Measurements from ENCODE around the gene SBF2. TPM values are rescaled to one million over a fixed set of nuclear protein-coding genes. Genes with fewer than 3 reads are reported as not detected.

Gene SBF2
- total RNA-seq, 1 donor from 2014 or later: 34.5 TPM

DNA sequence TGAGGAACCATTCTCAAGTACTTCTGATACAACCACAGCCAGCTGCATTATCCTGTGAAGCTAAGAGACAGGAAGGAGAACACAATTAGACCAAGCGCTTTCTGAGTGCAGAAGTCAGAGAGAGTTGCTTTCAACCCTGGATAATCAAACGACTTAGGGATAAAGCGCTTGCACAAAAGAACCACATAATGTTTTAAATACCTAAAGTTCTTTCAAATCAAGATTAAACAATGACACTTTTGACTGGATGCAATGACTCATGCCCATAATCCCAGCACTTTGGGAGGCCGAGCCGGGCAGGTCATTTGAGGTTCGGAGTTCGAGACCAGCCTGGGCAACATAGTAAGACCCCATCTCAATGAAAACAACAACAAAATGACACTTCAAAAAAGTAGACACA, 485.1 kb downstream of the SBF2 start:
- DNase-seq (ENCODE audit: low spot score in 2 of 2): no peak
- Histone ChIP-seq H3K4me3 (no peak overlapping the region), H3K27ac (no peak overlapping the region), H3K4me1 (peaks cover 2 to 6% of the 10 kb centered on the region in 2 donors), H3K27me3 (no peaks in the 10 kb centered on the region), H3K9me3 (no peaks in the 10 kb centered on the region), H3K36me3 (peaks cover 14 to 31% of the 10 kb centered on the region in 2 donors)
- intact Hi-C loops (cut with DNase I): no loop called here
- no peak for TF ChIP-seq CTCF (IDR thresholded peaks at IDR 0.05)

DNA sequence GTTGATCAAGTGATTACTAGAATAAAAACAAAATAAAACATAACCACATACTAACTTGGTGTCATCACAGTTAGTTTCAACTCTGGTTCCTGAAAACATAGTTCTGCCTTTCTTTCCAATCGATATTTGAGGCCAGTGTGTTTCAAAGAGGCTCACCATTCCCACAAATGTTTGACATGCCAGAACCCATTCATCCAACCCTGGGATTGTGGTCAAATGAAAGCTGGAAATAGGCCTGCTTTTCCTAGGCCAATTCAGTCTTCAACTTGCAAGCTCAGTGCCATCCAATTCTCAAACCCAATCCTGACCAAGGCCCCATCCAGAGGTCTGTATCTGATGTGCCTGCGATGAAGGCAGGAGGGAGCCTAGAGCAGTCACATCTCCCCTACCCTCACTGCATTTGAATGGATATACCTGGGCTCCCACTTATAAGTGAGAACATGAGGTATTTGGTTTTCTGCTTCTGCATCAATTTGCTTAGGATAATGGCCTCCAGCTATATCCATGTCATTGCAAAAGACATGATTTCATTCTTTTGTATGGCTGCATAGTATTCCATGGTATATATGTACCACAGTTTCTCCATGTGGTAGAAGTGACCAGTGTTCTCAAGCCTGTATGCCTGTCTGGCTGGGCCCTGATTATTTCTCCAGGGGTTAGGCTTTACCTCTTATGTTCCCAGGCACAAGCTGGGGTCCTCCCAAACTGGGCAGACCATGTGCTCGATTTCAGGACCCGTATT, 486.9 kb downstream of the SBF2 start:
- no peak for TF ChIP-seq CTCF (IDR thresholded peaks at IDR 0.05)
- Histone ChIP-seq H3K27me3 (no peaks in the 10 kb centered on the region), H3K27ac (no peak overlapping the region), H3K9me3 (no peaks in the 10 kb centered on the region), H3K36me3 (peaks cover 14 to 26% of the 10 kb centered on the region in 2 donors), H3K4me3 (no peak overlapping the region), H3K4me1 (peaks cover 3 to 17% of the 10 kb centered on the region in 2 donors)
- intact Hi-C loops (cut with DNase I): no loop called here
- DNase-seq (ENCODE audit: low spot score in 2 of 2): no peak

GRCh38 chr11:9804419-9804902, 489.6 kb downstream of the SBF2 start:
- Histone ChIP-seq H3K27me3 (no peaks in the 10 kb centered on the region), H3K9me3 (no peaks in the 10 kb centered on the region), H3K4me1 (peaks cover 3 to 32% of the 10 kb centered on the region in 2 donors), H3K27ac (peak overlapping the region; percentile 52 to 76), H3K36me3 (peaks cover 10 to 16% of the 10 kb centered on the region in 2 donors), H3K4me3 (no peak overlapping the region)
- TF ChIP-seq CTCF (IDR thresholded peaks at IDR 0.05): no peak
- DNase-seq (ENCODE audit: low spot score in 2 of 2): no peak
- intact Hi-C loops (cut with DNase I): no loop called here

DNA sequence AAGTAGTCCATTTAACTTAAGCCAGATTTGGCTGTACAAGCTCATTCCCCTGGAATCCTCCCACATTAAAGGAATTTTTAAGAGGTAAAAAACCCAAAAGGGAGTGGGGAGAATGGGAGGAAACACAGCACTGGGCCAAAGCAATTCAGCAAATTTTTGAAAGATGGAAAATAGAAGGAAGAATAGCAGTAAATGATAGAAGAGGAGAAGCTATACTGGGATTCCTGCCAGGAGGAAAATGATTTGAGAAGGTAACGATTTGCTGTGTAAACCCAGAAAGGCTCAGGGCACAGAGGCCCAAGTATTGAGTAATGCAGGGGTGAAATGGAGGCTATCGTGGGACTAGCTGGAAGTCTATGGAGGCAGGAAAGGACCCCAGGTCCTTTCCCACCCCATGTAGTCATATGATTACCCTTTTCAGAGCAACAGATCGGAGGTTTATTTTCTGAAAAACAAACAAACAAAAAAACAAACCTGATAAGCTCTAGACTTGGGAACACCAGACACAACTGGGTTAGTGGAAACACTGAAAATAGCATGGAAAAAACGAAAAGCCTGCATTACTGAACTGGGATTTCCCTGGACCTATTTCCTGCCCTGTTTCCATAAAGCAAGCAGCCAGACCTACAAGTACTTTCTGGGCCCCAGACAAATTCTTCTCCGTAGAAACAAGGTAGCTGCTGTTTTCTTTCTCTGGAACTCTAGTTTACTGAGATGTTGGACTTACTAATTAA, 490.2 kb downstream of the SBF2 start:
- H3K36me3 ChIP-seq: peaks cover 10 to 16% of the 10 kb centered on the region in 2 donors
- H3K4me3 ChIP-seq: no peak overlapping the region
- H3K4me1 ChIP-seq: peaks cover 3 to 37% of the 10 kb centered on the region in 2 donors
- DNase-seq (ENCODE audit: low spot score in 2 of 2): no peak
- peak overlapping the region; percentile 52 to 76 for H3K27ac ChIP-seq
- intact Hi-C loops (cut with DNase I): no loop called here
- H3K9me3 ChIP-seq: no peaks in the 10 kb centered on the region
- H3K27me3 ChIP-seq: no peaks in the 10 kb centered on the region
- no peak for TF ChIP-seq CTCF (IDR thresholded peaks at IDR 0.05)

GRCh38 chr11:9802291-9802861, 491.6 kb downstream of the SBF2 start:
- no peak for TF ChIP-seq CTCF (IDR thresholded peaks at IDR 0.05)
- intact Hi-C loops (cut with DNase I): no loop called here
- no peaks in the 10 kb centered on the region for H3K9me3 ChIP-seq
- H3K27me3 ChIP-seq: no peaks in the 10 kb centered on the region
- H3K4me3 ChIP-seq: no peak overlapping the region
- H3K36me3 ChIP-seq: peaks cover 5% of the 10 kb centered on the region in 2 donors
- DNase-seq (ENCODE audit: low spot score in 2 of 2): no peak
- H3K27ac ChIP-seq: peak overlapping the region; percentile 54 to 76
- H3K4me1 ChIP-seq: peaks cover 3 to 40% of the 10 kb centered on the region in 2 donors
